ENCODE data around the gene PCDHA1.

DNA sequence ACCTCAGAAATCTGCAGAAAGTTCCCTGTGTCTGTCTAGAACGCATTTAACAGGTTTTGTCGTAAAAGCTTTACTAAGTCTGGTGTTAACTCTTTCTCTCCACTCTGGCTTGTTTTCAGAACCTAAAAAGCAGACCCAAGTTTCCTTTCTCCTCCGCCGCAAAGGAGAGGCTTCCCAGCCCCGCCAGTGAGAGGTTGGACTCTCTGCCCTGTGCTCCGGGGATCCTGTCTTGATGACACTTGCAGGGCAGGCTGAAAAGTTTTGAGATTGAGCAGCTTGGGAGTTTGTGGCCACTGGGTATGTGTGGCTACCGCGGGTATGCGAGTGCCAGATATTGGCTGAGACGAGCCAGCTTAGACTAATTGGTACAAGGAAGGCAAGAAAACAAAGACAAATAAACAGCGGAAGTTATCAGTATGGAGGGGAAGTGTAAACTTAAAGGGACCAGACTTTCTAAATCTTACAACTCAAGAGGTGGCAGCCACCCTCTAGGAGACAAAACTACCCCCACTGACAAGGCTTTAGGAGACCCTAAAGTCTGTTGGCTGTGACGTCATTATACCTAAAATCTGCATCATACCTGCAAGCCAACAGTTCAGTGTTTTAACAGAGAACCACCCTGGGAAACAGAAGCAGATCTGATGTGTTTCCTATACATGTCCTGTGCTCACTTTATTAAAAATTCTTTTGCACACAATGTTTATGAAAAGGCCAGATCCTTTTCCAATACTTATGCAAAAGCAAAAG lies 224.3 kb downstream of the PCDHA1 start:
- no peak for TF ChIP-seq POLR2A (IDR thresholded peaks at IDR 0.05)
- TF ChIP-seq CTCF (IDR thresholded peaks at IDR 0.05 in 8 of 11, conservative IDR thresholded peaks at IDR 0.05 in 3 of 11) = no peak
- TF ChIP-seq POLR2AphosphoS5 (IDR thresholded peaks at IDR 0.05) = no peak

All from spleen (tissue), 7 donors.